Natural killer cell treated with Interleukin-12 subunit alpha and Interleukin-12 subunit beta and Interleukin-15 and Interleukin-18, amount 100 ng/mL, for 72 hours (primary cell): Measurements from ENCODE around the gene TTC23. TPM values are rescaled to one million over a fixed set of nuclear protein-coding genes. Genes with fewer than 3 reads are reported as not detected.
A peak's percentile ranks its signal among the peaks of the same experiment; 100 is the strongest.

Experiments used
- ATAC-seq, 2 donors: fragments of 150-1000 bp; cut with Tn5 transposase in 1 of 2; sonication (Bioruptor Pico), chemical (Tn5 transposase) in 1 of 2; 2 replicates each; pipeline ENCODE4 v1.10.0; 2021
- DNase-seq: peaks from one replicate; pipeline ENCODE4 v3.0.0; 2022; ENCODE audit warnings: low spot score
- H3K27ac Mint-ChIP-seq, 2 donors: 1 replicate in 1 of 2; 2 replicates in 1 of 2; pipeline ENCODE4 v1.8.0; 2022; ENCODE audit warnings: mixed read lengths in 2 of 2, mild to moderate bottlenecking in 1 of 2, moderate library complexity in 1 of 2
- H3K27me3 Mint-ChIP-seq, 2 donors: 1 replicate in 1 of 2; 2 replicates in 1 of 2; pipeline ENCODE4 v1.8.0; 2022; ENCODE audit warnings: mixed read lengths in 2 of 2
- H3K36me3 Mint-ChIP-seq: one replicate; pipeline ENCODE4 v1.8.0; 2022; ENCODE audit warnings: mixed read lengths
- H3K4me1 Mint-ChIP-seq, 2 donors: 1 replicate in 1 of 2; 2 replicates in 1 of 2; pipeline ENCODE4 v1.8.0; 2022; ENCODE audit warnings: low read depth in 2 of 2, mixed read lengths in 2 of 2, mild to moderate bottlenecking in 1 of 2
- H3K4me3 Mint-ChIP-seq: one replicate; pipeline ENCODE4 v1.8.0; 2022; ENCODE audit warnings: mixed read lengths
- H3K9me3 Mint-ChIP-seq: 2 replicates; pipeline ENCODE4 v1.8.0; 2022; ENCODE audit warnings: mixed read lengths
- total RNA-seq, 2 donors: library from RNA; stranded (reverse); gene quantifications; one replicate each; pipeline ENCODE4 v1.2.3, GENCODE V29; 2022

TTC23 gene
- total RNA-seq, 2 donors from 2014 or later: 1.00 to 3.6 TPM

GRCh38 chr15:99096894-99097426 lies 152.4 kb downstream of the TTC23 start:
- no peak overlapping the region for H3K27ac Mint-ChIP-seq
- H3K36me3 Mint-ChIP-seq: no peaks in the 10 kb centered on the region
- no peaks in the 10 kb centered on the region for H3K4me1 Mint-ChIP-seq
- H3K9me3 Mint-ChIP-seq: no peaks in the 10 kb centered on the region
- ATAC-seq: no peak
- no peak overlapping the region for H3K4me3 Mint-ChIP-seq
- H3K27me3 Mint-ChIP-seq: peaks cover 22 to 27% of the 10 kb centered on the region in 2 donors
- DNase-seq: no peak

GRCh38 chr15:99096173-99096893 lies 153.0 kb downstream of the TTC23 start:
- H3K27ac Mint-ChIP-seq: no peak overlapping the region
- peak in 1 of 2 donors; percentile 17 for ATAC-seq
- DNase-seq: no peak
- H3K4me3 Mint-ChIP-seq: no peak overlapping the region
- no peaks in the 10 kb centered on the region for H3K36me3 Mint-ChIP-seq
- no peaks in the 10 kb centered on the region for H3K4me1 Mint-ChIP-seq
- no peaks in the 10 kb centered on the region for H3K9me3 Mint-ChIP-seq
- H3K27me3 Mint-ChIP-seq: peaks cover 15 to 22% of the 10 kb centered on the region in 2 donors

GRCh38 chr15:99095626-99096025 lies 153.8 kb downstream of the TTC23 start:
- Mint-ChIP-seq H3K27me3 (peaks cover 15 to 22% of the 10 kb centered on the region in 2 donors), H3K4me3 (no peak overlapping the region), H3K4me1 (no peaks in the 10 kb centered on the region), H3K9me3 (no peaks in the 10 kb centered on the region), H3K27ac (no peak overlapping the region), H3K36me3 (no peaks in the 10 kb centered on the region)
- DNase-seq (no peak), ATAC-seq (no peak)

GRCh38 chr15:99092554-99093172 lies 156.7 kb downstream of the TTC23 start:
- DNase-seq: no peak
- Mint-ChIP-seq H3K9me3 (no peaks in the 10 kb centered on the region), H3K27me3 (peaks cover 22 to 28% of the 10 kb centered on the region in 2 donors), H3K4me1 (peaks cover 0 to 6% of the 10 kb centered on the region in 2 donors), H3K27ac (no peak overlapping the region), H3K36me3 (no peaks in the 10 kb centered on the region), H3K4me3 (no peak overlapping the region)
- ATAC-seq: no peak

GRCh38 chr15:99090938-99091337 lies 158.4 kb downstream of the TTC23 start:
- DNase-seq: no peak
- Mint-ChIP-seq H3K27ac (no peak overlapping the region), H3K36me3 (no peaks in the 10 kb centered on the region), H3K27me3 (peaks cover 14 to 20% of the 10 kb centered on the region in 2 donors), H3K4me3 (no peak overlapping the region), H3K4me1 (peaks cover 0 to 6% of the 10 kb centered on the region in 2 donors), H3K9me3 (no peaks in the 10 kb centered on the region)
- no peak for ATAC-seq

GRCh38 chr15:99090011-99090699 lies 159.2 kb downstream of the TTC23 start:
- Mint-ChIP-seq H3K4me1 (peaks cover 0 to 6% of the 10 kb centered on the region in 2 donors), H3K9me3 (no peaks in the 10 kb centered on the region), H3K27ac (peak overlapping the region in 1 of 2 donors; percentile 13), H3K36me3 (no peaks in the 10 kb centered on the region), H3K4me3 (no peak overlapping the region), H3K27me3 (peaks cover 17 to 20% of the 10 kb centered on the region in 2 donors)
- no peak for DNase-seq
- no peak for ATAC-seq

- Mint-ChIP-seq H3K27me3 (peaks cover 17 to 21% of the 10 kb centered on the region in 2 donors), H3K9me3 (no peaks in the 10 kb centered on the region), H3K36me3 (no peaks in the 10 kb centered on the region), H3K4me1 (peaks cover 0 to 6% of the 10 kb centered on the region in 2 donors), H3K4me3 (no peak overlapping the region), H3K27ac (no peak overlapping the region)
- ATAC-seq (no peak), DNase-seq (no peak)
These were observed 161.9 kb downstream of the TTC23 start for GRCh38 chr15:99087405-99087943.

GRCh38 chr15:99086327-99086667 lies 163.1 kb downstream of the TTC23 start:
- H3K9me3 Mint-ChIP-seq: no peaks in the 10 kb centered on the region
- no peak overlapping the region for H3K27ac Mint-ChIP-seq
- peaks cover 23 to 33% of the 10 kb centered on the region in 2 donors for H3K27me3 Mint-ChIP-seq
- H3K4me1 Mint-ChIP-seq: peaks cover 0 to 6% of the 10 kb centered on the region in 2 donors
- H3K36me3 Mint-ChIP-seq: no peaks in the 10 kb centered on the region
- ATAC-seq: no peak
- H3K4me3 Mint-ChIP-seq: no peak overlapping the region
- DNase-seq: no peak

Other genes with a start within 250 kb of the TTC23 start
- gene PGPEP1L, start 241.8 kb downstream of the TTC23 start, total RNA-seq: not detected
- gene SYNM, start 144.5 kb downstream of the TTC23 start, total RNA-seq: under 1 TPM; 0.20 to 0.26 TPM
- gene LRRC28, start 1.9 kb upstream of the TTC23 start, total RNA-seq: 10 to 100 TPM; 28.9 to 51.7 TPM